Activated T-cell treated with anti-CD3 and anti-CD28 coated beads for 4 hours (primary cell): Measurements from ENCODE around the gene BIRC7.

Experiments
- DNase-seq: peaks from one replicate; pipeline ENCODE4 v3.0.0-alpha.2; 2020

Gene BIRC7

DNA sequence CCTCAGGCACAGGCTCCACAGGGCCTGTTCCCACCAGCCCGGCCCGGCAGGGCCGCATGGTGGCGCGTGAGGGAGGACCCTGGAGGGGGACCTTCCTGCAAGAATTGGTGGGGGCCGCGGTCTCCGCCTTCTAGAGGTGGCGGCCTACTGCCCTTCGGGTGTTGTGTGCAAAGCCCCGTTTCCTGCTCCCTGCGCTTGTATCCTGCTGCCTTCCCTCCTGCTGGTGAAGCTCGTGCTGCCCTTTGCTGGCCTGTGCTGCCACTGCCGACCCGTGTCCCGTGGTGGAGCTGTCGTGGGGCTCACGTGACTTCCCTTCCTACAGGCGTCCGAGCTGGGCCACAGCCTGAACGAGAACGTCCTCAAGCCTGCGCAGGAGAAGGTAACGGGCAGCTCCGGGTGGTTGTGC is 48.8 kb downstream of the BIRC7 start:
- DNase-seq = no peak

DNA sequence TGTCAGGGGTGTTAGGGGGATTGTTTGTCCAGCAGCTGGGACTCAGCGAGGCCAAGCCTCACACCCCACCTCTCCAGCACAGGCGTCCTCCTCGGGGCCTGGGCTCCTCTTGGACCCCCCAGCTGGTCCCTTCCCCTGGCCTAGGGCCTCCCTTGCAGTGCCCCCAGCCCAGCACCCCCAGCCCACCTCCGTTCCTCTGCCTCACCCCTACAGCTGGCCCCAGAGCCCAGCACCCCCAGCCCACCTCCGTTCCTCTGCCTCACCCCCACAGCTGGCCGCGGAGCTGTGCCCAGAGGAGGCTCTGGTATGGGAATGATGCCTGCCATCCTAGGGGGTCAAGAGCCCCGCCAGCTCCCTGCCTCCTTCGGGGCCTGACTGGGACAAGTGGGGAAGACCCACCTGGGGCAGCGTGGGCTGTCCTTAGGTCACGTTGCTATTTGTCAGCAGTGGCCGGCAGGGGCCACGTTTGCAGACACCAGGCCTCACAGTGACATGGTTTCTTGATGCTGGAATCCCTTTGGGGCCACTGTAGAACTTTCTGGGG is 49.3 kb downstream of the BIRC7 start:
- DNase-seq = no peak

DNA sequence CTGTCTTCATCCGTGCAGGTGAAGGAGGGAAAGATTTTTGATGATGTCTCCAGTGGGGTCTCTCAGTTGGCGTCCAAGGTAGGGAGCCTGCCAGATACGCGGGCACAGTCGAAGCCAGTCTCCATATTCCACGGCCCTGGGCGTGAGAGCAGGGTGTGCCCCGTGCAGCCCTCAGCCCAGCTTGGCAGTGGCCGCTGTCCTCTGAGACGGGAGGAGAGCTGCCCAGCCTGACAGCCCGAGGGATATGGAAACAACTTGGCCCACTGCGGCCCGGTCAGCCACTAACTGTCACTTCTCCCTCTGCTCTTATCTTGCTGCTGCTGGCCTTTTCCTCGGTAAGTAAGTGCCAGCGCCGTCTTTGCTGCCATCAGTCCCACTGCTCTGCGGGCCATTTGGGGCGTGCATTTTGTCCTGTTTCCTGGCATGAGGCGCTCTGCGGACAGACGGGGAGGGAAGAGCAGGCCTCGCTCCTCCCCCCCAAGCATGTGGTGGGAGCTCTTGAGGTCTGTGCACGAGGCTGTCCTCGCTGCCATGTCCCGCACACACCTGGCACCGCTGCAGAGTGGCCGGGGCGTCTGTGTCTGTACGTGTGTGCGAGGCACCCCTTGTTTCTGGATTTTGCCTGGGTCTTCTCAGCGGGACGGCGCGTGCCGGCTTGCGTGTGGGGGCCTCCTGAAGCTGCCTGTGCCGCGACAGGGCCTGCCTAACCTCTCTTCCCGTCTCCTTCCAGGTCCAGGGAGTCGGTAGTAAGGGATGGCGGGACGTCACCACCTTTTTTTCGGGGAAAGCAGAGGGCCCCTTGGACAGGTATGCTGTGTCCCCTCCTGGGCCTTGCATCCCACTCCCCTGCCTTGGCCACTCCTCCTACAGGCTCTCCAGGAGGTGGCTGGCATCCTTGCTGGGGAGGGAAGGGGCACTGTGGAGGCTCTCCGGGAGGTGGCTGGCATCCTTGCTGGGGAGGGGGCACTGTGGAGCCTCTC is 50.2 kb downstream of the BIRC7 start:
- DNase-seq = no peak

DNA sequence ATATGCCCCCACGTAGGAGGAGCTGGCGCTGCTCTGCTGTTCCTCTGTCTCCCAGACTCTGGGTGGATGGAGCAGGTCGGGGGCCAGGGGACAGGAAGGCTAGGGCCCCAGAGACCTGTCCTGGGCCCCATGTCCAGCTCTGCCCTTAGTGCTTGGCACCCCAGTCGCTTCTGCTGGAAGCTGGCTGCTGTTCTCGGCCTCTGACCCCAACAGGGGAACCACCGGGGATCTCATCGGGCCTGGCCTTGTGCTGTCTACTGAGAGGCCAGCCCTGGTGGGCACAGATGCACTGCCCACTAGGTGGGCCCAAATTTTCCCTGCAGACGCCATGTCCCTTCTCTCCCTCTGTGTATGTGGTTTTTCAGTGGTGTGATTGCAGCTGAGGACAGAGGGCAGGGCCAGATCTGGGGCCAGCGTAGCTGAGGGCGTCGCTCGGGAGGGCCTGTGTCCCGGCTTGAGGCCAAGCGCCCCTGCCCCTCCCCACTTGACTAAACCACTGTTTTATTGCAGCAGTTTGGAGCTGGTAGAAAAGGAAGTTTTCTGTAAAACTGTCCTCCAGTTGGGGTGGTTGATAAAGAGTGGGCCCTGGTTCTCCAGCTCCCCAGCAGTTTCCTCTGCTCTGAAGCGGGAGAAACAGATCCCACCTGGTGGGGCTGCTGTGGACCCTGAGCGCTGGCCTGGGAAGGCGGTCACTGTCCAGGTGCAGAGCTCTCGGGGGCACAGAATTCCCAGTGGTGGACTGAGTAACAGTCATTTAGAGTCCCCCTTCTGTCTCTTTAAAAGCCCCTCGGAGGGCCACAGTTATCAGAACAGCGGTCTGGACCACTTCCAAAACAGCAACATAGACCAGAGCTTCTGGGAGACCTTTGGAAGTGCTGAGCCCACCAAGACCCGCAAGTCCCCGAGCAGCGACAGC is 51.3 kb downstream of the BIRC7 start:
- DNase-seq = no peak

DNA sequence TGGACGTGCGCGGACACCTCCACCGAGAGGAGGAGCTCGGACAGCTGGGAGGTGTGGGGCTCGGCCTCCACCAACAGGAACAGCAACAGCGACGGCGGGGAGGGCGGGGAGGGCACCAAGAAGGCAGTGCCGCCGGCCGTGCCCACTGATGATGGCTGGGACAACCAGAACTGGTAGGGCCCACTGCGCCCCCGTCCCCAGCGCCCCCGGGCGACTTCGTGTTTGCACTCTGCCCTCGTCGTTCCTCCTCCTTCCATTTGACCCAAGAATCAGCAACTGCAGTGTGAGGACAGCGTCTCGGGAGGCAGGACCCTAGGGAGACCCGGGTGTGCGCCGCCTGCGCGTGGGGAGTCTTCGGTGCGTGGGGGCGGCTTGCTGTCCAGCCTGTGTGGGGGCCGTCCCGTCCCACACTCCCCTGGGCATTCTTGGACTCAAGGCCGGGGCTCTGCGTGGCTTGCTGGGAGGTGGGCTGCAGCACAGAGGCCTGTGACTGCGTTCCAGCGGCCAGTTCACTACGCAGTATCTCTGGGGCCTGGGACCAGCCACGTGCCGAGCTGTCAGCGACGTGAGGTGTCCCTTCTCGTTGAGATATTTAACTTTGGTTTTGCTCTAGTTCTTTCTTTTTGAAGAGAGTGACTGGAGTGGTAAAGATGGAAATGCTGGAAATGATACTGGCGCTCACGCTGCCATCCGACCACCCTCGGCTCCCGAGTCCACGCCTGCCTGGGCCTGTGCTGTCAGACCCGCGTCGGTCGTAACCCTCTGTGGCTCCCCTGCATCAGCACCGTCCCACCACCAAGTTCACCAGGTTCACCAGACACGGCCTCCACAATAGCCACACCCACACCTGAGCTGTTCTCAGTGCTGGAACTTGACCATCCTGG is 52.2 kb downstream of the BIRC7 start:
- DNase-seq = no peak

DNA sequence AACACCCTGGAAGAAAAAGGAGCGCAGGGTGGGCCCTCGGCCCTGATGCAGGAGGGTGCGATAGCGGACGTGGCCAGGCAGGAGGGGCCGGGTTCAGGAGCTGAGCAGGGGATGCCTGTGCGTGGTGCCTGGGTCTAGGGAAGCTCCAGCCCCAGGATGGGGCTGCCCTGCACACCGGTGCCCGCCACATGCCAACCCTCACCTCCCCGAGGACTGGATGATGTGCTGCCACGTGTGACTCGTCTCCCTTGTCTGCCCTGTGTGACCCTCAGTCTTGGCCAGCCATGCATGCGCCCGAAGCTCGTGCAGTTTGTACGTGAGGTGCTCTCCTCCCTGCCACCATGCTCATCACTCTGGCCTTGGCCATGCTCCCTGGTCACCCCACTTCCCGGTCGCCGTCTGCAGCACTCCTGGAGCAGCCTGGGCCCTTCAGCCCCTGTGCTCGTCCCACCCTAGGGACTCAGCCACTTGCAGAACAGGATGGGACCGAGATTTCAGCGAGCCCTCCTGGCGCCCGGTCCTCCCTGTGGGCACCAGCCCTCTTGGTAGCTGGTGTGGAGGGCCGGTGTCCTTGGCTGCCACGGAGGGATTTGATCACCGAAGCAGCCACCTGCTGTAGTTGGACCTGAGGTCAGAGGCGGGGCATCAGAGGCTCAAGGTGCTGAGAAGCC is 53.0 kb downstream of the BIRC7 start:
- DNase-seq = no peak

DNA sequence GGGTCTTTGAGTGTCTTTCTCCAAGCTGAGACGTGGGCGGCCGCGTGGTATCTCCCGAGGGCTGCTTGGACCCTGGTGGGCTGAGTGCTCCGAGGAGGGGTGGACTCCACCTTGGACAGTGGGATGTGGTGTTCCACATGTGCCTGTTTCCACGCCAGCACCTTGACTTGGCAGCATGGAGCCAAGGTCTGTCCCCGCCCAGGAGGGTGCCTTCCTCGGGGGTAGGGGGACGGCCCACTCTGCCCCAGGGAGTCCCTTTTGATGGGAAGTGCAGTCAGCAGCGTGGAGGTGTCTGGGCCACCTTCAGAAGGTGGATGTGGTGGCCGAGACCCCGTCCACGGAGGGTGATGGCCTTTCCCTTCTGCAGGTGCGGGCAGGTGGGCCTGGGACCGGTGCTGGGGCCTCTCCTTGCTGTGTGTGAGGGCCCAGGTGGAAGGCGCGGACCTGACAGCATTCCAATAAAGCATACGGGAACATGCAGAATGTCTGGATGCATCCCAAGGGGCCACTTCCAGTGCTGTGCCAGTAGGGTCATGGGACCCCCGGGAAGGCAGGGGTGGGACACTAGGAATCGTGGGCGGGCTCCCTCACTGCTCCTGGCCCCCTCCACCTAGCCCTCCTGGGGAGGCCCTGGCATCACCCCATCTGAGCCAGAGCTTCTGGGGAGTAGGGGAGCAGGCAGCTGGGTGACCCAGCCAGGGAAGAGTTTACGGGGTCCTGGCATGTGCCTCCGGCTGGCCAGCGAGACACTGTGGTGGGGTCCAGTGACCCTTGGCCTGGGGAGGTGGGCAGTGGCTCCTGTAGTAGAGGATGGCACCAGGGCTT is 53.8 kb downstream of the BIRC7 start:
- DNase-seq = no peak
